ENCODE results near the gene SSR3.

GRCh38 chr3:156581033-156581432 lies 26.1 kb upstream of the SSR3 start:
- TF ChIP-seq CTCF (IDR thresholded peaks at IDR 0.05; ENCODE audit: control extremely low read depth in 1 of 3, insufficient read depth in 1 of 3, low read depth in 1 of 3, low read length in 3 of 3) (no peak), ZNF274 (IDR thresholded peaks at IDR 0.05; ENCODE audit: borderline replicate concordance, extremely low read depth, low read length) (no peak), SRF (IDR thresholded peaks at IDR 0.05; ENCODE audit: low read depth, low read length) (no peak), POLR2A (IDR thresholded peaks at IDR 0.05; ENCODE audit: control extremely low read depth in 1 of 2, low read depth in 2 of 2, low read length in 2 of 2) (no peak)
